ENCODE data around the gene LMO7. TPM values are rescaled to one million over a fixed set of nuclear protein-coding genes. Genes with fewer than 3 reads are reported as not detected.
"Not testable (repeated sequence)": the region's sequence is repeated elsewhere in the genome, so short reads cannot be mapped to it uniquely, and the experiment has no call there.

Gene LMO7
- total RNA-seq, 4 donors from 2014 or later, result 60.5 to 108 (median 75.6) TPM

DNA sequence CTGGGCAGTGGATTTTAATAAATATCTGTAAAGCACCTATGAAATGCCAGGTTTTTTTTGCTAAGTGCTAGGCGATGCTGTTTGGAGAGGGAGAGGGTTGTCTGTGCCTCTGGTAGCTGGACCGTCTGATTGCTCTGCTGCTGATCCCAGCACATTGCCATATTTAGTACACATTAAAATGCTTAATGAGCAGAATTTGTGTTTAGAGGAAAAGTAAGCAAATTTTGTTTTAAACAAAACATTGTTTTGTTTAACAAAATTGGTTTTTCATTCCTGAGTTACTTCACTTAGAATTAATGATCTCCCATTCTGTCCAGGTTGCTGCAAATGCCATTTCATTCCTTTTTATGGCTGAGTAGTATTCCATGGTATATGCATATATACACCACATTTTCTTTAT lies 85.2 kb downstream of the LMO7 start:
- intact Hi-C loops (cut with DNase I; ENCODE audit: low total_unique reads), result no loop called here
- TF ChIP-seq, protein P1, sequence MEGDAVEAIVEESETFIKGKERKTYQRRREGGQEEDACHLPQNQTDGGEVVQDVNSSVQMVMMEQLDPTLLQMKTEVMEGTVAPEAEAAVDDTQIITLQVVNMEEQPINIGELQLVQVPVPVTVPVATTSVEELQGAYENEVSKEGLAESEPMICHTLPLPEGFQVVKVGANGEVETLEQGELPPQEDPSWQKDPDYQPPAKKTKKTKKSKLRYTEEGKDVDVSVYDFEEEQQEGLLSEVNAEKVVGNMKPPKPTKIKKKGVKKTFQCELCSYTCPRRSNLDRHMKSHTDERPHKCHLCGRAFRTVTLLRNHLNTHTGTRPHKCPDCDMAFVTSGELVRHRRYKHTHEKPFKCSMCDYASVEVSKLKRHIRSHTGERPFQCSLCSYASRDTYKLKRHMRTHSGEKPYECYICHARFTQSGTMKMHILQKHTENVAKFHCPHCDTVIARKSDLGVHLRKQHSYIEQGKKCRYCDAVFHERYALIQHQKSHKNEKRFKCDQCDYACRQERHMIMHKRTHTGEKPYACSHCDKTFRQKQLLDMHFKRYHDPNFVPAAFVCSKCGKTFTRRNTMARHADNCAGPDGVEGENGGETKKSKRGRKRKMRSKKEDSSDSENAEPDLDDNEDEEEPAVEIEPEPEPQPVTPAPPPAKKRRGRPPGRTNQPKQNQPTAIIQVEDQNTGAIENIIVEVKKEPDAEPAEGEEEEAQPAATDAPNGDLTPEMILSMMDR (IDR thresholded peaks at IDR 0.05), result no peak
- no peak for TF ChIP-seq POLR2A (IDR thresholded peaks at IDR 0.05)
- 92 to 99% methylated on average over 2 of the region's 2 CpGs for WGBS, 2 donors
- H3K4me3 ChIP-seq (ENCODE audit: low read depth, poor library complexity, severe bottlenecking), result no peak overlapping the region
- no peak for DNase-seq (ENCODE audit: low spot score in 2 of 2)

DNA sequence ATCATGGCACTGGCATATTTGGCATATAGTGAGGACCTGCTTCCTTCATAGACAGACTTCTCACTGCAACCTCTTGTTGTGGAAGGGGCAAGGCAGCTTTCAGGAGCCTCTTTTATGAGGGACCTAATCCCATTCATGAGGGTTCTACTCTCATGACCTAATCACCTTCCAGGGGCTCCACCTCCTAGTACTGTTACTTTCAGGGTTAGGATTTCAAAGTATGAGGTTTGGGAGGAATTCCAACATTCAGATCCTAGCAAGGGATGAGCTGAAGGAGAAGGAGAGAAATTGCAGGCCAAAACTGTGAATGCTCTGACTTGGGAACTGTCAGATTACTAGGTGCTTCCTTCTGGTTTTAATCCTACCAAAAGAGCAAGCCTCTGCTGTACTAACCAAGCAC lies 87.8 kb downstream of the LMO7 start:
- intact Hi-C loops (cut with DNase I; ENCODE audit: low total_unique reads), result no loop called here
- DNase-seq (ENCODE audit: low spot score in 2 of 2), result no peak
- no peak overlapping the region for H3K4me3 ChIP-seq (ENCODE audit: low read depth, poor library complexity, severe bottlenecking)
- TF ChIP-seq, protein P1 (IDR thresholded peaks at IDR 0.05), result no peak
- TF ChIP-seq POLR2A (IDR thresholded peaks at IDR 0.05), result no peak

- intact Hi-C loops (cut with DNase I; ENCODE audit: low total_unique reads), result no loop called here
- DNase-seq (ENCODE audit: low spot score in 2 of 2), result no peak
- WGBS, 2 donors, result 40 to 47% methylated on average over 3 of the region's 3 CpGs
- H3K4me3 ChIP-seq (ENCODE audit: low read depth, poor library complexity, severe bottlenecking), result no peak overlapping the region
- TF ChIP-seq, protein P1 (IDR thresholded peaks at IDR 0.05), result no peak
- TF ChIP-seq POLR2A (IDR thresholded peaks at IDR 0.05), result no peak
Measured at GRCh38 chr13:75724752-75725517, 88.8 kb downstream of the LMO7 start.

DNA sequence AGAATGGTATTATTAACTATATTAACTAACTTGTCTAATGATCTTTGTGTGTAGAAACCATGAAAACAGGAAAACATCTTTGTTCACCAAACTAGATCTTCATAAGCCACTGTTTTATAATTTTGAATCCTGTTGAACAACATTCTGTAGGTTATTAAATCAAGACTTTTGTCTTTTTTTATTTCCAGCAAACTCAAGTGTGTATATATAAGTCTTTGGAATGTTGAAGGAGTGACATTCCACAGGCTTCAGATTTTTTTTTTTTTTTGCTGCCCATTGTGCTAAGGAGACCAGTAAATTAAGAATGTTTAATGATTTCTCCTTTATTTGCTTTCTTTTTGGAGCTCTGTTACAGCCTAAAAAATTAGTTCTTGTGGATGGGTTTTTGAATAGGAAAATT lies 89.6 kb downstream of the LMO7 start:
- DNase-seq (ENCODE audit: low spot score in 2 of 2), result no peak
- TF ChIP-seq, protein P1 (IDR thresholded peaks at IDR 0.05), result no peak
- no peak for TF ChIP-seq POLR2A (IDR thresholded peaks at IDR 0.05)

GRCh38 chr13:75726306-75726705 lies 90.2 kb downstream of the LMO7 start:
- intact Hi-C loops (cut with DNase I; ENCODE audit: low total_unique reads), result no loop called here
- no peak for DNase-seq (ENCODE audit: low spot score in 2 of 2)
- 80 to 88% methylated on average over 2 of the region's 2 CpGs for WGBS, 2 donors
- TF ChIP-seq, protein P1 (IDR thresholded peaks at IDR 0.05), result no peak
- no peak for TF ChIP-seq POLR2A (IDR thresholded peaks at IDR 0.05)
- H3K4me3 ChIP-seq (ENCODE audit: low read depth, poor library complexity, severe bottlenecking), result no peak overlapping the region

More for the DNA sequence above, 89.6 kb downstream of the LMO7 start:
- no peak overlapping the region for H3K4me3 ChIP-seq (ENCODE audit: low read depth, poor library complexity, severe bottlenecking)
- intact Hi-C loops (cut with DNase I; ENCODE audit: low total_unique reads), result no loop called here

- intact Hi-C loops (cut with DNase I; ENCODE audit: low total_unique reads); DNase-seq (ENCODE audit: low spot score in 2 of 2); H3K4me3 ChIP-seq (ENCODE audit: low read depth, poor library complexity, severe bottlenecking): not testable (repeated sequence)
- WGBS, 2 donors, result 91 to 100% methylated on average over 6 to 11 of the region's 11 CpGs
Measured at GRCh38 chr13:75733113-75733512, 97.0 kb downstream of the LMO7 start.
